A549 treated with Hydrocortisone at 1 μM for 4 hours (cell line): ENCODE data around the gene DEFB125. TPM values are rescaled to one million over a fixed set of nuclear protein-coding genes. Genes with fewer than 3 reads are reported as not detected.

Source experiments
- total RNA-seq: library from RNA; stranded (reverse); fragments of 200-300 nt; extraction: Qiagen RNA extraction; gene quantifications from 5 replicates; pipeline ENCODE4 v1.2.3, GENCODE V29; 2022

DEFB125 gene
- total RNA-seq = not detected in 5 replicates

GRCh38 chr20:87401-87800 lies at the start of gene DEFB125:
DEFB125 (plus strand) TSS chr20:87672; CDS start chr20:87710, 38 bp downstream.

DNA sequence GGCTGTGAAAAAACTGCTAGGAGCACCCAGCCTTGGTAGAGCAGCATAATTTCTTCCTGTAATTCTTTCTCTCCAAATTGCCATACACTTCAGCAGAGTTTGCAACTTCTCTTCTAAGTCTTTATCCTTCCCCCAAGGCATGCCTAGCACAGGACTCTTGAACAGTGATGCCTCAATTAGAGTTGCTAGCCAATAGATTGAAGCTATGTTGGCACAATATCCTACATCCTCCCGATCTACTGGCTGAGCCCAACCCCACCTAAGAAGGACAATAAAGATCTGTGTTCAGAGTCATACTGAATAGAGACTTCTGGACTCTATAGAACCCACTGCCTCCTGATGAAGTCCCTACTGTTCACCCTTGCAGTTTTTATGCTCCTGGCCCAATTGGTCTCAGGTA lies 54.8 kb downstream of the DEFB125 start, which contains the start of gene DEFB126:
DEFB126 (plus strand) TSS at position 301 of the 400 bp plus-strand sequence; CDS start at position 340, 39 bp downstream.

Other genes with a start within 250 kb of the DEFB125 start
- not detected in 5 replicates for gene DEFB126, start 54.9 kb downstream of the DEFB125 start, total RNA-seq
- gene DEFB127, start 69.8 kb downstream of the DEFB125 start, total RNA-seq = not detected in 5 replicates
- not detected in 5 replicates for gene DEFB128, start 102.0 kb downstream of the DEFB125 start, total RNA-seq
- gene DEFB129, start 139.6 kb downstream of the DEFB125 start, total RNA-seq = not detected in 5 replicates
- not detected in 5 replicates for gene DEFB132, start 170.1 kb downstream of the DEFB125 start, total RNA-seq
- gene C20orf96, start 203.1 kb downstream of the DEFB125 start, total RNA-seq = 10.8 to 12.6 TPM (median 11.2 TPM) in 5 replicates
- gene ZCCHC3, start 209.9 kb downstream of the DEFB125 start, total RNA-seq = 19.9 to 22.0 TPM (median 21.2 TPM) in 5 replicates
- 20.3 to 26.2 TPM (median 23.6 TPM) in 5 replicates for gene SOX12, start 237.9 kb downstream of the DEFB125 start, total RNA-seq